Urinary bladder (tissue), 4 donors: ENCODE results near the gene POLH. TPM values are rescaled to one million over a fixed set of nuclear protein-coding genes. Genes with fewer than 3 reads are reported as not detected.
"Not testable (repeated sequence)": the region's sequence is repeated elsewhere in the genome, so short reads cannot be mapped to it uniquely, and the experiment has no call there.

Source experiments
- DNase-seq: peaks from one replicate; pipeline ENCODE4 v3.0.0-alpha.2; 2015; ENCODE audit errors: extremely low spot score
- H3K27ac ChIP-seq: one replicate; pipeline ENCODE4 v1.5.1; 2013; ENCODE audit warnings: low read depth, mild to moderate bottlenecking, moderate library complexity
- H3K36me3 ChIP-seq: one replicate; pipeline ENCODE4 v1.6.1; 2013; ENCODE audit warnings: mild to moderate bottlenecking, moderate library complexity; ENCODE audit not compliant: insufficient read depth
- H3K4me1 ChIP-seq: one replicate; pipeline ENCODE4 v1.6.1; 2013; ENCODE audit warnings: mild to moderate bottlenecking, moderate library complexity; ENCODE audit not compliant: insufficient read depth
- H3K4me3 ChIP-seq: one replicate; pipeline ENCODE4 v1.5.1; 2013; ENCODE audit warnings: low read depth, low read length
- WGBS: extraction: QIAGEN DNeasy Blood & Tissue Kit; methylation state at CpG from one replicate; pipeline ENCODE4 v1.1.7; 2013; 5-methylcytosine and 5-hydroxymethylcytosine counted together
- polyA plus RNA-seq: library from polyadenylated mRNA; stranded (reverse); fragments of 200-250 nt; gene quantifications from one replicate; pipeline ENCODE4 v1.2.3, GENCODE V29; 2013
- small RNA-seq: library from RNA; depleted of rRNA; stranded (forward); fragments of <200 nt; gene quantifications from one replicate; pipeline ENCODE3, GENCODE V24; 2014
- total RNA-seq: library from RNA; depleted of rRNA; stranded (reverse); fragments of >200 nt; gene quantifications from one replicate; pipeline ENCODE4 v1.2.3, GENCODE V29; 2014
- donor health status: healthy with polysubstance abuse.
- donor health status: healthy.

POLH gene
- total and polyA plus RNA-seq, 2 donors: 5.7 to 16.8 TPM

DNA sequence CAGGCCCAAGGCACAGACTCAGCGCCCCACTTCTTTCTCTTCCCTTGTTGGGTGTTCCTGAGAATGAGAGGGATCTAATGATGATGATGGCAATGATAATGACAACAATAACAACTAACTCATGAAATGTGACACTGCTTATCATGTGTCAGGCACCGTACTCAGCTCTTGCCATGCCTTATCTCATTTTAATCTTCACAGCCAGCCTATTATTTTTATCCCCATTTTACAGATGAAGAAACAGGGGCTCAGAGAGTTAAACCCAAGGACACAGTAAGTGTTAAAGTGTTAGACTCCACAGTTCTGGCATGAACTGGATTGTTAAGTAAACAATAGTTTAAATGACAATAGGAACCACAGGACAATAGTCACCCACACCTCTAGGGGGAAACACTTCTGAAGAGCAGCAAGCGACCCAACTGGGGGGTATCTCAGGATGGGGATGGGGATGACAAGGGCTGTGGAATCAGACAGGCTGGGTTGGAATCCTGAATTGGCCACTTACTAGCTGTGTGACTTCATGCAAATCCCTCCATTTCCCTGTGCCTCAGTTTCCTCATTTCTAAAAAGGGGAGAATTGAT is 81.3 kb downstream of the POLH start:
- no peak for DNase-seq
- Histone ChIP-seq H3K27ac (no peak overlapping the region), H3K4me3 (no peak overlapping the region), H3K36me3 (peaks cover 2% of the 10 kb centered on the region), H3K4me1 (no peaks in the 10 kb centered on the region)
- 83% methylated on average over 3 of the region's 3 CpGs for WGBS

GRCh38 chr6:43658161-43658560 is 82.2 kb downstream of the POLH start:
- 93% methylated on average over 9 of the region's 9 CpGs for WGBS
- no peak overlapping the region for H3K4me3 ChIP-seq
- no peak overlapping the region for H3K27ac ChIP-seq
- no peak for DNase-seq
- no peaks in the 10 kb centered on the region for H3K4me1 ChIP-seq
- peaks cover 2% of the 10 kb centered on the region for H3K36me3 ChIP-seq

DNA sequence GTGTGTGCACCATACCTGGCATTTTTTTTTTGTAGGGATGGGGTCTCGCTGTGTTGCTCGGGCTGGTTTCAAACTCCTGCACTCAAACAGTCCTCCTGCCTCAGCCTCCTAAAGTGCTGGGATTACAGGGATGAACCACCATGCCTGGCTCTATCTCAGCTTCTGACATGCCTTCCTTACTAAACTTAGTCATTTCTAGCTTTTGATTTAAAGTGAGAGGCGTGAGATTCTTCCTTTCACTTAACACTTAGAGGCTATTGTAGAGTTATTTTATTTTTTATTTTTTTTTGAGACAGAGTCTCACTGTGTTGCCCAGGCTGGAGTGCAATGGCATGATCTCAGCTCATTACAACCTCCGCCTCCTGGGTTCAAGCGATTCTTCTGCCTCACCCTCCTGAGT is 87.0 kb downstream of the POLH start:
- not testable (repeated sequence) for H3K4me1 ChIP-seq, H3K4me3 ChIP-seq, DNase-seq, H3K36me3 ChIP-seq, H3K27ac ChIP-seq
- 93% methylated on average over 5 of the region's 5 CpGs for WGBS

Small RNA genes lying within 50 kb of the gene (small RNA-seq; reads per million reads assigned to genes)
- gene RF00426: not detected

Other genes with a start within 250 kb of the POLH start
- gene ZNF318, start 206.5 kb upstream of the POLH start, total RNA-seq: 14.6 TPM
- gene ZNF318, start 206.5 kb upstream of the POLH start, polyA plus RNA-seq: 10.1 TPM
- gene ABCC10, start 148.6 kb upstream of the POLH start, total RNA-seq: 15.6 TPM
- gene ABCC10, start 148.6 kb upstream of the POLH start, polyA plus RNA-seq: 18.5 TPM
- 2.0 TPM for gene DLK2, start 120.6 kb upstream of the POLH start, total RNA-seq
- 0.67 TPM for gene DLK2, start 120.6 kb upstream of the POLH start, polyA plus RNA-seq
- 10.5 TPM for gene TJAP1, start 98.6 kb upstream of the POLH start, total RNA-seq
- gene TJAP1, start 98.6 kb upstream of the POLH start, polyA plus RNA-seq: 29.7 TPM
- not detected for gene LRRC73, start 65.8 kb upstream of the POLH start, total RNA-seq
- 0.24 TPM for gene LRRC73, start 65.8 kb upstream of the POLH start, polyA plus RNA-seq
- gene YIPF3, start 59.3 kb upstream of the POLH start, total RNA-seq: 54.9 TPM
- 118 TPM for gene YIPF3, start 59.3 kb upstream of the POLH start, polyA plus RNA-seq
- gene POLR1C, start 59.1 kb upstream of the POLH start, total RNA-seq: 29.4 TPM
- 36.9 TPM for gene POLR1C, start 59.1 kb upstream of the POLH start, polyA plus RNA-seq
- 23.8 TPM for gene XPO5, start 147 bp upstream of the POLH start, total RNA-seq
- gene XPO5, start 147 bp upstream of the POLH start, polyA plus RNA-seq: 12.6 TPM
- gene GTPBP2, start 53.1 kb downstream of the POLH start, total RNA-seq: 36.3 TPM
- gene GTPBP2, start 53.1 kb downstream of the POLH start, polyA plus RNA-seq: 40.4 TPM
- gene MAD2L1BP, start 59.7 kb downstream of the POLH start, total RNA-seq: 16.8 TPM
- 25.3 TPM for gene MAD2L1BP, start 59.7 kb downstream of the POLH start, polyA plus RNA-seq
- gene RSPH9, start 68.9 kb downstream of the POLH start, total RNA-seq: 1.0 TPM
- gene RSPH9, start 68.9 kb downstream of the POLH start, polyA plus RNA-seq: 0.60 TPM
- 33.3 TPM for gene MRPS18A, start 111.6 kb downstream of the POLH start, total RNA-seq
- gene MRPS18A, start 111.6 kb downstream of the POLH start, polyA plus RNA-seq: 55.8 TPM
- gene VEGFA, start 194.0 kb downstream of the POLH start, total RNA-seq: 85.7 TPM
- gene VEGFA, start 194.0 kb downstream of the POLH start, polyA plus RNA-seq: 63.8 TPM